ENCODE results near the gene LDB2. TPM values are rescaled to one million over a fixed set of nuclear protein-coding genes. Genes with fewer than 3 reads are reported as not detected.

The LDB2 gene
- polyA plus RNA-seq, 3 donors = 4.5 to 55.4 (median 37.7) TPM

GRCh38 chr4:16461362-16461761, 437.1 kb downstream of the LDB2 start:
- 55 to 91% (median 68%) methylated on average over 1 of the region's 1 CpG for WGBS, 3 donors
- H3K27ac ChIP-seq (ENCODE audit: low read depth, low read length) = no peak overlapping the region

- H3K27ac ChIP-seq (ENCODE audit: low read depth, low read length) = no peak overlapping the region
- WGBS, 3 donors = 93 to 97% (median 96%) methylated on average over 4 of the region's 4 CpGs
Observed at GRCh38 chr4:16457944-16458343, 440.5 kb downstream of the LDB2 start.

All from adipose tissue (tissue), 3 donors.